ENCODE measurements around the gene PSMB10. TPM values are rescaled to one million over a fixed set of nuclear protein-coding genes. Genes with fewer than 3 reads are reported as not detected.

PSMB10 gene
- total and polyA plus RNA-seq, 3 experiments from 2014 or later, result 176 to 518 (median 189) TPM

DNA sequence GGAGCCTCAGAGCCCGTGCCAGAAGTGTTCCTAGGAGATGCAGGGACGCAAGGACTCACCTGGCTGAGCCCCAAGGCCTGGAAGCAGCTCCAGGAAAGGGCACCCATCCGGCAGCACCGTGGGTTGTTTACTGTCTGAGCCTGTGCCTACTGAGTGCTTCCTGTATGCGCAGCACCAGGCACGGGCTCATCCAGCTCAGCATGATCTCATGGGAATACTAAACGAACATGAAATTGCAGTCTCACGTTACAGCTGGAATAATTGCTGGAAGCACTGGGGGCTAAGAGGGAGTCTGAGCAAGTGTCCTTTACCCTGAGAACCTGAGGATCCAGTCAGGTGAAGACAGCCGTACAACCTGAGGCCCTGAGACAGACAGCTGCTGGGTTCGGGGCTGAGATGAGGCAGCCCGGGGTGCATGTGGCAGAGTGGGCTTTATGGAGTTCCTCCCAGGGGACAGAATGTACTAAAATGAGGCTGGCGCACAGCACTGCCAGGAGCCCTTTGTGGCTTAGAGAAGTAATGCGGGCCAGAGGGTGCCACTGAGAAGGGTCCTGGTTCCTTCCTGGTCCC lies 10.4 kb downstream of the PSMB10 start:
- H3K27ac ChIP-seq (ENCODE audit: low read depth, low read length), result no peak overlapping the region
- Mint-ChIP-seq H3K27me3 (no peaks in the 10 kb centered on the region), H3K4me3 (no peak overlapping the region), H3K9me3 (no peaks in the 10 kb centered on the region), H3K36me3 (peaks cover 0 to 60% (median 2%) of the 10 kb centered on the region in 3 donors), H3K27ac (peak overlapping the region in 6 of 8 donors; percentile 10 to 80 (median 78)), H3K4me1 (peaks cover 0 to 14% (median 2%) of the 10 kb centered on the region in 3 donors)
- H3K27me3 ChIP-seq (ENCODE audit: insufficient read depth, low read length, poor library complexity, severe bottlenecking), result no peaks in the 10 kb centered on the region
- DNase-seq, result no peak
- no peaks in the 10 kb centered on the region for H3K4me1 ChIP-seq (ENCODE audit: insufficient read depth, low read length)
- ChIA-PET POLR2A (no interaction called here), CTCF (interaction anchor here (1.4 to 3.5 kb wide), 3 partner anchors 42 to 405 kb away, joined by 5 to 18 read pairs (median 12); partner anchors contain the start of gene NRN1L)
- no peak overlapping the region for H3K4me3 ChIP-seq (ENCODE audit: low read length)
- no peaks in the 10 kb centered on the region for H3K9me3 ChIP-seq (ENCODE audit: low read length)
- H3K36me3 ChIP-seq (ENCODE audit: insufficient read depth, low read length), result peaks cover 13% of the 10 kb centered on the region

DNA sequence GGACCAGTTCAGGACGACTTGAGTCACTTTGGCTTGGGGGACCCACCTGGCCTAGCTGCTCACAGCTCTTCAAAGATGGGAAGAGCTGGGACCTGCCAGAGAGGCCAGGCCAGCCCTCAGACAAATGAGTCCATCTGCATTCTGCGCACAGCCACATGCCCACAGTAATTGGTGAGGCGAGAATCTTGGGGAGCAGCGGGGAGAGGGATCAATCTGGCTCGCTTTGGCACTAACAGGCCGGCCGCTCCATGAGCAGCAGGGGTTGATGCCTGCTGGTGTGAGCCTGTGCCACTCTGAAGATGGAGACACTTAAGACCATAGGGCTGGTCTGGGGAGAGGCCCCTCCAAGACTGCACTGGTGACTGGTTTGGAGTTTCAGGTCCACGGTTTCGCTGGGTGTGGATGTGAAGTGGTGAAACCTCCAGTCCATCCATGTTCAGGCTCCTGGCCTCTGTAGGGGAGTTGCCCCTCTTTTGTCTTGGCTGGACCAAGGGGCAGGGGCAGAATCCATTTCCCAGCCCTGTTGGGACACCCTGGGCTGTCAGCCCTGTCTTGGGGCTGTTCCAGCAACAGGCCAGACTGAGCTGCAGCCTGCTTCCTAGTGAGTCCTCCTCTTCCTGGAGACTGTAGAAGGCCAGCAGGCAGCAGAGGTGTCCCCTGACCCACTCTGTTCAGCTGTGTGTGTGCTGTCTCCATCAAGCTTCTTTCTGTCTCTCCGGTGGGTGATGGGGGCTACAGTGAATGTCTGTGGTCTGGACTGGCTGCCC lies 12.3 kb downstream of the PSMB10 start:
- H3K27me3 Mint-ChIP-seq, result no peaks in the 10 kb centered on the region
- H3K27ac Mint-ChIP-seq, result peak overlapping the region in 3 of 8 donors; percentile 32 to 89 (median 66)
- no peak for DNase-seq
- Histone ChIP-seq H3K4me1 (ENCODE audit: insufficient read depth, low read length) (no peaks in the 10 kb centered on the region), H3K9me3 (ENCODE audit: low read length) (no peaks in the 10 kb centered on the region), H3K4me3 (ENCODE audit: low read length) (no peak overlapping the region), H3K27ac (ENCODE audit: low read depth, low read length) (no peak overlapping the region), H3K36me3 (ENCODE audit: insufficient read depth, low read length) (peaks cover under 1% of the 10 kb centered on the region), H3K27me3 (ENCODE audit: insufficient read depth, low read length, poor library complexity, severe bottlenecking) (no peaks in the 10 kb centered on the region)
- no peaks in the 10 kb centered on the region for H3K9me3 Mint-ChIP-seq
- peaks cover 0 to 52% (median 2%) of the 10 kb centered on the region in 3 donors for H3K36me3 Mint-ChIP-seq
- H3K4me1 Mint-ChIP-seq, result peaks cover 0 to 17% (median 4%) of the 10 kb centered on the region in 3 donors
- no peak overlapping the region for H3K4me3 Mint-ChIP-seq
- CTCF ChIA-PET, result interaction anchor here (0.7 to 3.5 kb wide), 5 partner anchors 18 to 403 kb away, joined by 3 to 18 read pairs (median 4); no protein-coding TSS in a partner anchor
- POLR2A ChIA-PET, result interaction anchor here (0.6 kb wide), 1 partner anchor 41 kb away, joined by 3 read pairs; no protein-coding TSS in a partner anchor

DNA sequence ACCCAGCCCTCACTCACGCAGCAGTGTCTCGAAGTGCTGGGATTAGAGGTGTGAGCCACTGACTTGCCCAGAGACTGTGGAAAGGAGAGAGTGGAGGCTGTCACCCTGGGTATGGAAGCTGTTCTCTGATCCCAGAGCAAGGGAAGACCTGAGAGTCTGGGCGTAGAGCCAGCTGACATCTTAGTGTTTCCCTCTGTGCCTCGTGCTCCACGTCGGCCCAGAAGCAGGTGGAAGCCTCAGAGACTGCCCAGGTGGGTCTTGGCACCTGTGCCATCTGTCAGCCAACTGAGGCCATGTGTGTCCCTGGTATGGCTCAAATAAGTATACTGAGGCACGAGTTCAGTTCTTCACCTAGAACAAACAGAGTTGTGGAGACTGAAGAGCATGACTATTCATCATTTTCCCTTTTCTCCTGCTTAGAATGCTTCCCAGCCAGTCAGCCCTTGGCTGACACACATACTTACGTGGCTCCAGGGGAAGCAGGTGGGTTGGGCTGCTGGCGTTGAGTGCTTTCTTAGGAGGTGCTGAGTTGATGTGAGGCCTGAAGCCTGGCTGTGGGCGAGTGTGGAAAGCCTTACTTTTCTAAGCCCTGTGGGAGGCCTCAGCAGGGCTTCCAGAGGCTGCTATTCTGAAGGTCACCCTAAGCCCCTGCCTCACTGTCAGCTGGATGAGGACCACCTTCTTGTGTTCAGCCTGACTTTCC lies 13.1 kb downstream of the PSMB10 start:
- DNase-seq, result no peak
- POLR2A ChIA-PET, result interaction anchor here (0.6 kb wide), 1 partner anchor 42 kb away, joined by 3 read pairs; no protein-coding TSS in a partner anchor

DNA sequence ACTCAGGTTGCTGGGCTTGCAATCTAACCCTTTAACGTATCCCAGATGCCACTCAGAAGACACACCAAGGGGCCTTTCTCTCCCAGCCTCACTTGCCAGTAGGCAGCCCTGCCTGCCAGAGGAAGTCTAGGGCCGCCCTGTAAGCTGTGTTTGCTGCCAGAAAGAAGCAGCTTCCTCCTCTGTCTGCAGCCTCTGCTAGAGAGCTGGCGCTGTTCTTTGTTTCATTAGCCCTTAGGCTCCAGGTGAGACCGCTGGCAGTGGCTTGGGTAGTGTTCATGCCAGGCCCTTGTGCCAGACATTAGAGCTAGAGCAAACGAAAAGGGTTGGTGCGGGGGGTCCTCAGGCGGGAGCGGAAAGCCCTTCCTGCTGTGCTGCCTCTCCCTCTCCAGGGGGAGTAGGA lies 13.9 kb downstream of the PSMB10 start:
- H3K27ac Mint-ChIP-seq, result peak overlapping the region in 3 of 8 donors; percentile 55 to 77 (median 75)
- no peak for DNase-seq
- no peaks in the 10 kb centered on the region for H3K36me3 ChIP-seq (ENCODE audit: insufficient read depth, low read length)

More for the DNA sequence above, 13.1 kb downstream of the PSMB10 start:
- Histone ChIP-seq H3K4me1 (ENCODE audit: insufficient read depth, low read length) (no peaks in the 10 kb centered on the region), H3K27ac (ENCODE audit: low read depth, low read length) (no peak overlapping the region), H3K4me3 (ENCODE audit: low read length) (no peak overlapping the region), H3K36me3 (ENCODE audit: insufficient read depth, low read length) (no peaks in the 10 kb centered on the region), H3K9me3 (ENCODE audit: low read length) (no peaks in the 10 kb centered on the region), H3K27me3 (ENCODE audit: insufficient read depth, low read length, poor library complexity, severe bottlenecking) (no peaks in the 10 kb centered on the region)
- H3K27ac Mint-ChIP-seq, result peak overlapping the region in 3 of 8 donors; percentile 55 to 66 (median 63)
- no peak overlapping the region for H3K4me3 Mint-ChIP-seq
- no peaks in the 10 kb centered on the region for H3K27me3 Mint-ChIP-seq
- CTCF ChIA-PET, result interaction anchor here (0.9 to 3.5 kb wide), 2 partner anchors 12 to 402 kb away, joined by 4 to 12 read pairs; no protein-coding TSS in a partner anchor
- H3K36me3 Mint-ChIP-seq, result peaks cover 0 to 56% (median 5%) of the 10 kb centered on the region in 3 donors
- no peaks in the 10 kb centered on the region for H3K9me3 Mint-ChIP-seq
- peaks cover 0 to 21% (median 4%) of the 10 kb centered on the region in 3 donors for H3K4me1 Mint-ChIP-seq

DNA sequence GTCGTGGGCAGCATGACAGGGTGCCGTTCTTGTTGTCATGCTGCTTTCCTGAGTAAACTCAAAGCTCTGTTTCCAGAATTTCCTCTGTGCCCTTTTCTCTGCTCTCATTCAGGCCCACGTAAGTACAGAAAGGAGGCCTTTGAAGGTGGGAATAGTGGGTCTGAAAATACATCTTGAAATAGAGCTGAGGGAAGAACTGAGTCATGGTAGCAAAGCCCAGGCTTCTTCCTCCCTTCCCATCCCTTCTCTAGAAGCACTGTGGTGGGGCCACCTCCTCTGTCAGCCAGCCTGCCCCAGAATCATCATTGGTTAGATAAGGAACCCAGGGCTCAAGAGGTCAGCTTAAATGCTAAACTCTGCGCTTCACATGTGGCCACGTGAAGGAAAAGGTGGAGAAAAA lies 14.4 kb downstream of the PSMB10 start:
- Histone ChIP-seq H3K36me3 (ENCODE audit: insufficient read depth, low read length) (no peaks in the 10 kb centered on the region), H3K4me1 (ENCODE audit: insufficient read depth, low read length) (peaks cover 4% of the 10 kb centered on the region), H3K9me3 (ENCODE audit: low read length) (no peaks in the 10 kb centered on the region), H3K4me3 (ENCODE audit: low read length) (no peak overlapping the region), H3K27me3 (ENCODE audit: insufficient read depth, low read length, poor library complexity, severe bottlenecking) (no peaks in the 10 kb centered on the region), H3K27ac (ENCODE audit: low read depth, low read length) (no peak overlapping the region)
- H3K9me3 Mint-ChIP-seq, result no peaks in the 10 kb centered on the region
- no peak overlapping the region for H3K4me3 Mint-ChIP-seq
- peaks cover 12 to 25% (median 12%) of the 10 kb centered on the region in 3 donors for H3K4me1 Mint-ChIP-seq
- peak overlapping the region in 3 of 8 donors; percentile 22 to 67 (median 58) for H3K27ac Mint-ChIP-seq
- peaks cover 0 to 58% (median 5%) of the 10 kb centered on the region in 3 donors for H3K36me3 Mint-ChIP-seq
- H3K27me3 Mint-ChIP-seq, result no peaks in the 10 kb centered on the region
- ChIA-PET POLR2A (no interaction called here), CTCF (interaction anchor here (1.4 kb wide), 1 partner anchor 106 kb away, joined by 6 read pairs; no protein-coding TSS in a partner anchor)
- DNase-seq, result no peak

More for the DNA sequence above, 13.9 kb downstream of the PSMB10 start:
- Histone ChIP-seq H3K27me3 (ENCODE audit: insufficient read depth, low read length, poor library complexity, severe bottlenecking) (no peaks in the 10 kb centered on the region), H3K4me1 (ENCODE audit: insufficient read depth, low read length) (no peaks in the 10 kb centered on the region), H3K27ac (ENCODE audit: low read depth, low read length) (no peak overlapping the region), H3K4me3 (ENCODE audit: low read length) (no peak overlapping the region), H3K9me3 (ENCODE audit: low read length) (no peaks in the 10 kb centered on the region)
- Mint-ChIP-seq H3K4me3 (no peak overlapping the region), H3K4me1 (peaks cover 6 to 20% (median 7%) of the 10 kb centered on the region in 3 donors), H3K27me3 (no peaks in the 10 kb centered on the region), H3K36me3 (peaks cover 0 to 56% (median 5%) of the 10 kb centered on the region in 3 donors), H3K9me3 (no peaks in the 10 kb centered on the region)
- CTCF ChIA-PET, result interaction anchor here (0.9 to 3.5 kb wide), 3 partner anchors 13 to 401 kb away, joined by 4 to 12 read pairs (median 6); no protein-coding TSS in a partner anchor
- POLR2A ChIA-PET, result no interaction called here

DNA sequence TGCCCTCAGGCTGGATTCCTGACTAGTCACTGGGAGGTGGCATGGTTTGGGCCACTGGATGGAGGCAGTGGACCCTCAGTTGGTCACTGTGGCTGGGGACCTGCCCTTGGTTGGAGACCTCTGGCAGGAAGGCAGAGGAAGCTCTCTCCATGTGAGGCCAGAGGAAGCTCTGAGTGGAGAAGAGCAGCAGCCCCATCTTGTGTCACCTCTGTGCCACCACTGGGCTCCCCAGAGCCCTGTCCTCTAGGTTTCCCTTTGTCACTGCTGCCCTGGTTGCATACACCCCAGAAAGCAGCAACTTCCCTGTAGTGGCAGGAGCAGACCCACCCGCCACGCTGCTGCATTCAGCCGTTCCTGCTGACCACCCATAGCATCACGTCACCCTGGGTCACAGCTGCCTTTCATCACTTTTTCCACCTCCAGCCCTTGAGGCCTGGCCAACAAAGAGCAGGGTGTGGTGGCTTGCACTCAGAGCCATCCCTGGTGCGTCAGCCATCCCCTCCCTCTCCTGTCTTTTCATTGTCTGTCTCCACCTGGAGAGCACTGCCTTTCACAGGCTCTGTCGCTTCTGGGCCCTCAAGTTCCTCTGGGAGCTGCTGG lies 16.9 kb downstream of the PSMB10 start:
- no peak for DNase-seq
- Histone ChIP-seq H3K9me3 (ENCODE audit: low read length) (no peaks in the 10 kb centered on the region), H3K27me3 (ENCODE audit: insufficient read depth, low read length, poor library complexity, severe bottlenecking) (no peaks in the 10 kb centered on the region), H3K27ac (ENCODE audit: low read depth, low read length) (no peak overlapping the region), H3K4me1 (ENCODE audit: insufficient read depth, low read length) (peaks cover 5% of the 10 kb centered on the region), H3K36me3 (ENCODE audit: insufficient read depth, low read length) (no peaks in the 10 kb centered on the region), H3K4me3 (ENCODE audit: low read length) (no peak overlapping the region)
- CTCF ChIA-PET, result interaction anchor here (0.8 to 1.2 kb wide), 4 partner anchors 9 to 103 kb away, joined by 3 to 6 read pairs (median 4); no protein-coding TSS in a partner anchor
- no peaks in the 10 kb centered on the region for H3K27me3 Mint-ChIP-seq
- H3K27ac Mint-ChIP-seq, result peak overlapping the region in 2 of 8 donors; percentile 38 to 63
- no peaks in the 10 kb centered on the region for H3K9me3 Mint-ChIP-seq
- POLR2A ChIA-PET, result no interaction called here
- peaks cover 19 to 42% (median 26%) of the 10 kb centered on the region in 3 donors for H3K4me1 Mint-ChIP-seq
- H3K36me3 Mint-ChIP-seq, result peaks cover 0 to 72% (median 7%) of the 10 kb centered on the region in 3 donors
- no peak overlapping the region for H3K4me3 Mint-ChIP-seq

DNA sequence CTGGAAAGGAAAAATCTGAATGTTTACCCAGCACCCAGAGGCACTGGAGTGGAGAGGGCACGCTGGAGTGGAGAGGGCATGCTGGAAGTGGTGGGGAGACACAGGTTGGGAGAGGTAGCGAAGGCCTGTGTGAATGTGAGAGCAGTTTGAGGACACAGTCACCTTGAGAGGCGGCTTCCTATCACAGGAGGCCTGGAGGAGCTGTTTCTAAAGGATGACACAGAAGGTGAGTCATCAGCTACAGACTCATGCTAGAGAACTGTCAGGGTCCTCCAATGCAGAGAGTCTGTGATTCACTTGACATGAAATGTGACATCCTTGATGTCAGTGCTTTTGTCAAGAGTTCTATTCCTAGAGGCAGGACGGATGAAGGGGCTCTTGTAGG lies 18.8 kb downstream of the PSMB10 start:
- Histone ChIP-seq H3K27me3 (ENCODE audit: insufficient read depth, low read length, poor library complexity, severe bottlenecking) (no peaks in the 10 kb centered on the region), H3K4me1 (ENCODE audit: insufficient read depth, low read length) (peaks cover 5% of the 10 kb centered on the region), H3K36me3 (ENCODE audit: insufficient read depth, low read length) (no peaks in the 10 kb centered on the region), H3K4me3 (ENCODE audit: low read length) (no peak overlapping the region), H3K27ac (ENCODE audit: low read depth, low read length) (no peak overlapping the region), H3K9me3 (ENCODE audit: low read length) (no peaks in the 10 kb centered on the region)
- H3K27ac Mint-ChIP-seq, result peak overlapping the region in 7 of 8 donors; percentile 15 to 78 (median 55)
- ChIA-PET POLR2A (no interaction called here), CTCF (no interaction called here)
- H3K36me3 Mint-ChIP-seq, result peaks cover 0 to 65% (median 7%) of the 10 kb centered on the region in 3 donors
- no peaks in the 10 kb centered on the region for H3K27me3 Mint-ChIP-seq
- no peak for DNase-seq
- H3K9me3 Mint-ChIP-seq, result no peaks in the 10 kb centered on the region
- H3K4me1 Mint-ChIP-seq, result peaks cover 20 to 50% (median 29%) of the 10 kb centered on the region in 3 donors
- H3K4me3 Mint-ChIP-seq, result no peak overlapping the region
